Stomach smooth muscle (tissue), 2 donors: ENCODE measurements around the gene FAM53A.

Source experiments
- H3K27ac ChIP-seq: one replicate; pipeline ENCODE4 v1.7.0; 2013; ENCODE audit warnings: mild to moderate bottlenecking, low read length, inconsistent platforms
- H3K27me3 ChIP-seq, 2 donors: one replicate each; pipeline ENCODE4 v1.7.0; 2013; ENCODE audit warnings: low read length in 2 of 2; ENCODE audit not compliant: insufficient read depth in 2 of 2, control insufficient read depth in 1 of 2
- H3K36me3 ChIP-seq, 2 donors: one replicate each; pipeline ENCODE4 v1.7.0; 2013; ENCODE audit warnings: low read length in 2 of 2; ENCODE audit not compliant: control insufficient read depth in 2 of 2, insufficient read depth in 2 of 2
- H3K4me1 ChIP-seq: one replicate; pipeline ENCODE4 v1.7.0; 2013; ENCODE audit warnings: low read length; ENCODE audit not compliant: control insufficient read depth, insufficient read depth
- H3K4me3 ChIP-seq, 2 donors: one replicate each; pipeline ENCODE4 v1.7.0; 2013; ENCODE audit warnings: low read length in 2 of 2
- H3K9ac ChIP-seq, 2 donors: one replicate each; pipeline ENCODE4 v1.7.0; 2013; ENCODE audit warnings: low read length in 2 of 2, mild to moderate bottlenecking in 1 of 2
- H3K9me3 ChIP-seq, 2 donors: one replicate each; pipeline ENCODE4 v1.7.0; 2013; ENCODE audit warnings: low read length in 2 of 2; ENCODE audit not compliant: control insufficient read depth in 2 of 2
- donor health status: healthy.
- donor health status: Pancreatic carcinoma.

Gene FAM53A

GRCh38 chr4:1614854-1615595 lies 69.1 kb downstream of the FAM53A start:
- H3K9me3 ChIP-seq = peaks cover 0 to 3% of the 10 kb centered on the region in 2 donors
- no peaks in the 10 kb centered on the region for H3K4me1 ChIP-seq
- H3K9ac ChIP-seq = no peak overlapping the region
- no peak overlapping the region for H3K4me3 ChIP-seq
- no peaks in the 10 kb centered on the region for H3K27me3 ChIP-seq
- no peak overlapping the region for H3K27ac ChIP-seq
- H3K36me3 ChIP-seq = no peaks in the 10 kb centered on the region

DNA sequence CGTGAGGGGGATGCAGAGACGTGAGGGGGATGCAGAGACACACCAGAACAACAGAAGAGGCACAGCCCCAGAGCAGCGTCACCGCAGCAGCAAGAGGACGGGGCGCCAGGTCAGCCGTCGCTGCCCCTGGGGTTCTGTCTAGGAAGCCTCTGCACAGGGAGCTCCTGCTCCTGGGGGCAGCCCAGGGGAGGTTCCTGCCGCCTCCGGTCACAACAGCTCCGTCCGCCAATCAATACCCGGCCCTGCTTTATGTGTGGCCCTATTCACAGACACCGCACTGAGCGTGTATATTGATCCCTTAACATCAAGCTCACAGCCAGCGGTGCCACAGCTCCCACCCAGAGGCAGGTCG lies 69.6 kb downstream of the FAM53A start:
- Histone ChIP-seq H3K27ac (no peak overlapping the region), H3K9me3 (peaks cover 0 to 3% of the 10 kb centered on the region in 2 donors), H3K9ac (no peak overlapping the region), H3K4me1 (no peaks in the 10 kb centered on the region), H3K36me3 (no peaks in the 10 kb centered on the region), H3K4me3 (no peak overlapping the region), H3K27me3 (no peaks in the 10 kb centered on the region)

DNA sequence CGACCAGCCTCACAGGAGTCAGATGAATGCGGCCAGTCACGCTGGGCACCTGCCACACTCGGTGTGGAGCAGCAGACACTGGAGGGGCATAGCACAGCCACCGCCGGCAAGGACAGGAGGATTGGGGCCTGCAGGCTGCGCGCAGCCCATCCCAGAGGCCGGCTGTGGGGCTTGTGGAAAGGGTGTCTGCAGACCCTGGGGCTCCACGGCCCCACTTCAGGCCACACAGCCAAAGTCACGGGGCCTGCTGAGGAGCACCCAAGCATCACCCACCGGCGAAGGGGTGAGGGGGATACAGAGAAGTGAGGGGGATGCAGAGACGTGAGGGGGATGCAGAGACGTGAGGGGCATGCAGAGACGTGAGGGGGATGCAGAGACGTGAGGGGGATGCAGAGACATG lies 70.1 kb downstream of the FAM53A start:
- no peak overlapping the region for H3K4me3 ChIP-seq
- H3K36me3 ChIP-seq = no peaks in the 10 kb centered on the region
- H3K27ac ChIP-seq = no peak overlapping the region
- no peaks in the 10 kb centered on the region for H3K4me1 ChIP-seq
- H3K27me3 ChIP-seq = no peaks in the 10 kb centered on the region
- H3K9ac ChIP-seq = no peak overlapping the region
- peaks cover 0 to 3% of the 10 kb centered on the region in 2 donors for H3K9me3 ChIP-seq

DNA sequence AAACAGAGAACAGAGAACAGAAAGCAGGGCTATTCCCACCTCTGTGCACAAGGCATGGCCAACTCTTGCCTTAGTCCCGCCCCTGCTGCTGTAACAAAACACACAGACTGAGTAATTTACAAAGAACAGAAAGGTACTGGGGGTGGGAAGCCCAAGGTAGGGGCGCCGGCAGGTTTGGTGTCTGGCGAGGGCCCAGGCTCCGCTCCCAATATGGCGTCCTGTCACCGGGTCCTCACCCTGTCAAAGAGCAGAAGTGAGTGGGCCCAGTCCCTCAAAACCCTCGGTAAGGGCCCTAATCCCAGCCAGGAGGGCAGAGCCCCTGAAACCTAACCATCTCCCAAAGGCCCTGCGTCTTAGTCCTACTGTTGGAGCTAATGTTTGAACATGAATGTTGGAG lies 71.0 kb downstream of the FAM53A start:
- Histone ChIP-seq H3K27ac (no peak overlapping the region), H3K9ac (no peak overlapping the region), H3K9me3 (peaks cover 0 to 3% of the 10 kb centered on the region in 2 donors), H3K4me1 (no peaks in the 10 kb centered on the region), H3K4me3 (no peak overlapping the region), H3K36me3 (no peaks in the 10 kb centered on the region), H3K27me3 (peaks cover 0 to 5% of the 10 kb centered on the region in 2 donors)

GRCh38 chr4:1612278-1613098 lies 71.6 kb downstream of the FAM53A start:
- H3K36me3 ChIP-seq = no peaks in the 10 kb centered on the region
- no peak overlapping the region for H3K4me3 ChIP-seq
- no peaks in the 10 kb centered on the region for H3K4me1 ChIP-seq
- no peak overlapping the region for H3K27ac ChIP-seq
- H3K9me3 ChIP-seq = peaks cover 0 to under 1% of the 10 kb centered on the region in 2 donors
- H3K27me3 ChIP-seq = peaks cover 0 to 5% of the 10 kb centered on the region in 2 donors
- H3K9ac ChIP-seq = no peak overlapping the region

DNA sequence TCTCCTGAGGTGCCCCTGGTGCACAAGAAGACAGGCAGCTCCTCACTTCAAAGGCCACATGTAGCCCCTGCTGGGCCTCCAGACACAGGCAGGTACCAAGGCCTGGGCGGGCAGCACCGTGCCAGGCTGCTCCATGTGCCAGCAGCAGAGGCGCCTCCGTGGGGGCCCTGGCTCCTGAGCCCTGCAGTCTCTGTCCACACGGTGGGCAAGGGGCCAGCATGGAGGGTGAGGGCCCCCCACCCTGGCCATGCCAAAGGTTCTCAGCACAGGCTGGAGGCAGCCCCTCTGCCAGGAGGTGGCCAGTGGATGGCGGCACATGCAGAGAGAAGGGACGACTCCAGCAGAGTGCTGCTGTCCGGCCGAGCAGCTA lies 72.6 kb downstream of the FAM53A start:
- no peaks in the 10 kb centered on the region for H3K4me1 ChIP-seq
- H3K9me3 ChIP-seq = no peaks in the 10 kb centered on the region
- H3K27ac ChIP-seq = no peak overlapping the region
- H3K4me3 ChIP-seq = no peak overlapping the region
- H3K9ac ChIP-seq = no peak overlapping the region
- H3K27me3 ChIP-seq = peaks cover 0 to 5% of the 10 kb centered on the region in 2 donors
- H3K36me3 ChIP-seq = no peaks in the 10 kb centered on the region

GRCh38 chr4:1610791-1611500 lies 73.2 kb downstream of the FAM53A start:
- Histone ChIP-seq H3K27ac (no peak overlapping the region), H3K4me1 (no peaks in the 10 kb centered on the region), H3K9me3 (no peaks in the 10 kb centered on the region), H3K4me3 (no peak overlapping the region), H3K9ac (no peak overlapping the region), H3K27me3 (peaks cover 0 to 5% of the 10 kb centered on the region in 2 donors), H3K36me3 (no peaks in the 10 kb centered on the region)

GRCh38 chr4:1609901-1610790 lies 74.0 kb downstream of the FAM53A start:
- Histone ChIP-seq H3K9me3 (no peaks in the 10 kb centered on the region), H3K27ac (no peak overlapping the region), H3K36me3 (no peaks in the 10 kb centered on the region), H3K9ac (no peak overlapping the region), H3K27me3 (peaks cover 0 to 5% of the 10 kb centered on the region in 2 donors), H3K4me3 (no peak overlapping the region), H3K4me1 (no peaks in the 10 kb centered on the region)

DNA sequence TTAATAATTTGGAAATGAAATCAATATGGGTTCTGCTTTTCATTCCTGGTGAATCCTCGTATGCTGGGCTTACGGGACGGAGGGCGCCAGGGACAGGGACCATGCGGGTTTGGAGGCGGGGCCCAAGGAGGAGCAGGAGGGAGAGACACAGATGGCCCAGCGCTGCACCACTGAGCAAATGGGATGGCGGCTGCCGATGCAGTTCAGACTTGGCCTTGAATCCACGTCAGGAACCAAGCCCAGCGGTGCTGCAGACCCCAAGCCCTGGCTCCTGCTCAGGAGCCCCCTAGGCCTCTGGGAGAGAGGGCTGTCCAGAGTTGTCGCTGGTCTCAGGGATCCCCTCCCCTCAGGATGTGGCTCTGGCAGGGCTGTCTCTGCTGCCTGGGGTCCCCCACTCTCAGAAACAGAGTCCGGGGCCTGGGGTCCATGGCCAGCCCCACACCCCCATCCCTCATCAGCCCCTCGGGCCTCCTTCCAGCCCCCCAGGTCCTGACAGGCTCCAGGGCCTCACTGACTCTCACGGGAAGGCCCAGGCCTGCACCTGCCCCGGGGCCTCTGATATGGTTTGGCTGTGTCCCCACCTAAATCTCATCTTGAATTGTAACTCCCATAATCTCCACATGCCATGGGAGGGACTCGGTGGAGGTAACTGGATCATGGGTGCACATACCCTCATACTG lies 75.2 kb downstream of the FAM53A start:
- Histone ChIP-seq H3K36me3 (no peaks in the 10 kb centered on the region), H3K9me3 (no peaks in the 10 kb centered on the region), H3K9ac (no peak overlapping the region), H3K4me1 (no peaks in the 10 kb centered on the region), H3K4me3 (no peak overlapping the region), H3K27me3 (peaks cover 2 to 5% of the 10 kb centered on the region in 2 donors), H3K27ac (no peak overlapping the region)
